ENCODE data around the gene CSMD2. TPM values are rescaled to one million over a fixed set of nuclear protein-coding genes. Genes with fewer than 3 reads are reported as not detected.

Gene CSMD2
- not detected in 5 replicates for total RNA-seq (2022; extraction: Qiagen RNA extraction; ENCODE audit: low read depth)

GRCh38 chr1:34164771-34165391, at the start of gene CSMD2:
Gene CSMD2, minus strand, starts transcription at chr1:34165230. Its CDS starts 133 bp downstream, at chr1:34165097.

GRCh38 chr1:34176830-34177603, 12.0 kb upstream of the CSMD2 start, which contains the start of gene C1orf94:
Gene C1orf94, plus strand, starts transcription at chr1:34176907. Its CDS starts 883 bp downstream, at chr1:34177790.

GRCh38 chr1:33863779-33864178, 301.3 kb downstream of the CSMD2 start, which contains the start of gene HMGB4:
Gene HMGB4, plus strand, starts transcription at chr1:33864079. Its CDS starts 113 bp downstream, at chr1:33864192.

GRCh38 chr1:33472269-33472980, 692.6 kb downstream of the CSMD2 start, which contains the start of gene ZSCAN20:
Gene ZSCAN20, plus strand, starts transcription at chr1:33472645. Its CDS starts 6,644 bp downstream, at chr1:33479289.

Other genes starting within 250 kb of the CSMD2 start
- not detected in 5 replicates for gene C1orf94, start 11.7 kb upstream of the CSMD2 start, total RNA-seq (2022; extraction: Qiagen RNA extraction; ENCODE audit: low read depth)

Measured in A549 treated with DMSO at 1 μM for 4 hours (cell line).